ENCODE data around the gene FMN1. TPM values are rescaled to one million over a fixed set of nuclear protein-coding genes. Genes with fewer than 3 reads are reported as not detected.

Gene FMN1
- polyA plus RNA-seq, 3 donors = 0.28 to 3.7 (median 0.34) TPM

DNA sequence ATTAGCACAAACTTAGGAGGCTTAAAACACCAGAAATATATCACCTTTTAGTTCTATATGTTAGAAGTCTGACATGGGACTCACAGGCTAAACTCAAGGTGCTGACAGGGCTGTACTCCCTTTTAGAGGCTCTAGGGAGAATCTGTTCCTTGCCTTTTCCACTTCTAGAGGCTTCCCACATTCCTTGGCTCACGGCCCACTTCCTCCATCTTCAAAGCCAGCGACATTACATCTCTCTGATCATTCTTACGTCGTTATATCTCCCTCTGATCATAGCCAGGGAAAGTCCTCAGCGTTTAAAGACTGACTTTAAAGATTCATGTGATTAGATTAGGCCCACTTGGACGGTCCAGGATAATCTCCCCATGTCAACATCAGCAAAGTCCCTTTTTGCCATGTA, 310.4 kb downstream of the FMN1 start:
- Mint-ChIP-seq H3K36me3 (peaks cover 0 to 23% of the 10 kb centered on the region in 2 donors), H3K4me3 (no peak overlapping the region), H3K9me3 (no peaks in the 10 kb centered on the region), H3K27me3 (ENCODE audit: low read depth in 3 of 3) (peaks cover 1 to 4% (median 2%) of the 10 kb centered on the region in 3 donors), H3K4me1 (peaks cover 5% of the 10 kb centered on the region), H3K27ac (no peak overlapping the region)
- H3K4me1 ChIP-seq (ENCODE audit: control insufficient read depth in 1 of 2, insufficient read depth in 2 of 2, low read length in 2 of 2) = no peaks in the 10 kb centered on the region
- H3K9me3 ChIP-seq (replicated peaks in 1 of 2; ENCODE audit: control insufficient read depth in 1 of 2, insufficient read depth in 1 of 2, low read length in 2 of 2) = no peaks in the 10 kb centered on the region
- 88% methylated on average over 4 of the region's 6 CpGs for WGBS (ENCODE audit: insufficient coverage)
- no peak overlapping the region for H3K4me2 ChIP-seq (replicated peaks; ENCODE audit: extremely low read depth, low read length, poor library complexity, severe bottlenecking)
- H3K4me3 ChIP-seq (replicated peaks in 1 of 3; ENCODE audit: low read depth in 2 of 3, low read length in 3 of 3) = no peak overlapping the region
- H3K27me3 ChIP-seq (ENCODE audit: control insufficient read depth in 2 of 2, insufficient read depth in 2 of 2, low read length in 2 of 2) = no peaks in the 10 kb centered on the region
- H3K9ac ChIP-seq (ENCODE audit: insufficient read depth, low read length, poor library complexity, severe bottlenecking) = no peak overlapping the region
- intact Hi-C loops (cut with micrococcal nuclease) = no loop called here
- peaks cover 0 to 29% of the 10 kb centered on the region in 2 donors for H3K36me3 ChIP-seq (replicated peaks in 1 of 2; ENCODE audit: control insufficient read depth in 1 of 2, insufficient read depth in 2 of 2, low read length in 2 of 2)
- H3K27ac ChIP-seq (ENCODE audit: low read depth in 1 of 2, low read length in 2 of 2) = no peak overlapping the region
- DNase-seq = no peak
- TF ChIP-seq, protein P1, sequence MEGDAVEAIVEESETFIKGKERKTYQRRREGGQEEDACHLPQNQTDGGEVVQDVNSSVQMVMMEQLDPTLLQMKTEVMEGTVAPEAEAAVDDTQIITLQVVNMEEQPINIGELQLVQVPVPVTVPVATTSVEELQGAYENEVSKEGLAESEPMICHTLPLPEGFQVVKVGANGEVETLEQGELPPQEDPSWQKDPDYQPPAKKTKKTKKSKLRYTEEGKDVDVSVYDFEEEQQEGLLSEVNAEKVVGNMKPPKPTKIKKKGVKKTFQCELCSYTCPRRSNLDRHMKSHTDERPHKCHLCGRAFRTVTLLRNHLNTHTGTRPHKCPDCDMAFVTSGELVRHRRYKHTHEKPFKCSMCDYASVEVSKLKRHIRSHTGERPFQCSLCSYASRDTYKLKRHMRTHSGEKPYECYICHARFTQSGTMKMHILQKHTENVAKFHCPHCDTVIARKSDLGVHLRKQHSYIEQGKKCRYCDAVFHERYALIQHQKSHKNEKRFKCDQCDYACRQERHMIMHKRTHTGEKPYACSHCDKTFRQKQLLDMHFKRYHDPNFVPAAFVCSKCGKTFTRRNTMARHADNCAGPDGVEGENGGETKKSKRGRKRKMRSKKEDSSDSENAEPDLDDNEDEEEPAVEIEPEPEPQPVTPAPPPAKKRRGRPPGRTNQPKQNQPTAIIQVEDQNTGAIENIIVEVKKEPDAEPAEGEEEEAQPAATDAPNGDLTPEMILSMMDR (IDR thresholded peaks at IDR 0.05) = no peak
- H4K20me1 ChIP-seq (ENCODE audit: insufficient read depth, low read length) = no peaks in the 10 kb centered on the region
- H3K79me2 ChIP-seq (ENCODE audit: insufficient read depth, low read length) = no peaks in the 10 kb centered on the region
- no peak overlapping the region for H2AFZ ChIP-seq (ENCODE audit: insufficient read depth, low read depth, low read length, poor library complexity, severe bottlenecking)

DNA sequence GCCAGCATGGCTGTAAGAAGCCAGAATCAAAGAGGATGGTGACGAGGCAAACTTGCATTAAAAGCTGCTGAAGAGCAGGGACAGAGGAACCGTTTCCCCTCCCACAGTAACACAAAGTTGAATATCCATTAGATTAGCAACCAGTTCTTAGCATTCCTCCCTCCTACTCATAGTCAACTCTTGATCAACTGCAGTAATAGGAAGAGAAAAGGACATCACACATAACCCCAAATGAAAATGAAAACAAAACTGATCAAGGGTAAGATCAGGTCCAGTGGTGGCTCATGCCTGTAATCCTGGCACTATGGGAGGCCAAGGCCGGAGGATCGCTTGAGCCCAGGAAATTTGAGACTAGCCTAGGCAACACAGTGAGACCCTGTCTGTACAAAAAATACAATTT, 311.6 kb downstream of the FMN1 start:
- Histone ChIP-seq H4K20me1 (ENCODE audit: insufficient read depth, low read length) (no peaks in the 10 kb centered on the region), H3K9ac (ENCODE audit: insufficient read depth, low read length, poor library complexity, severe bottlenecking) (no peak overlapping the region), H3K4me1 (ENCODE audit: control insufficient read depth in 1 of 2, insufficient read depth in 2 of 2, low read length in 2 of 2) (no peaks in the 10 kb centered on the region), H2AFZ (ENCODE audit: insufficient read depth, low read depth, low read length, poor library complexity, severe bottlenecking) (no peak overlapping the region), H3K27ac (ENCODE audit: low read depth in 1 of 2, low read length in 2 of 2) (no peak overlapping the region), H3K4me3 (replicated peaks in 1 of 3; ENCODE audit: low read depth in 2 of 3, low read length in 3 of 3) (no peak overlapping the region), H3K79me2 (ENCODE audit: insufficient read depth, low read length) (no peaks in the 10 kb centered on the region), H3K27me3 (ENCODE audit: control insufficient read depth in 2 of 2, insufficient read depth in 2 of 2, low read length in 2 of 2) (no peaks in the 10 kb centered on the region), H3K36me3 (replicated peaks in 1 of 2; ENCODE audit: control insufficient read depth in 1 of 2, insufficient read depth in 2 of 2, low read length in 2 of 2) (peaks cover 0 to 29% of the 10 kb centered on the region in 2 donors), H3K9me3 (replicated peaks in 1 of 2; ENCODE audit: control insufficient read depth in 1 of 2, insufficient read depth in 1 of 2, low read length in 2 of 2) (no peaks in the 10 kb centered on the region), H3K4me2 (replicated peaks; ENCODE audit: extremely low read depth, low read length, poor library complexity, severe bottlenecking) (no peak overlapping the region)
- WGBS (ENCODE audit: insufficient coverage) = 100% methylated on average over 2 of the region's 4 CpGs
- Mint-ChIP-seq H3K9me3 (no peaks in the 10 kb centered on the region), H3K36me3 (peaks cover 0 to 28% of the 10 kb centered on the region in 2 donors), H3K4me3 (no peak overlapping the region), H3K27ac (no peak overlapping the region), H3K27me3 (ENCODE audit: low read depth in 3 of 3) (peaks cover 0 to 6% (median 1%) of the 10 kb centered on the region in 3 donors), H3K4me1 (peaks cover 5% of the 10 kb centered on the region)
- no peak for DNase-seq
- TF ChIP-seq, protein P1 (IDR thresholded peaks at IDR 0.05) = no peak
- intact Hi-C loops (cut with micrococcal nuclease) = no loop called here
